ENCODE results near the gene C2orf80. TPM values are rescaled to one million over a fixed set of nuclear protein-coding genes. Genes with fewer than 3 reads are reported as not detected.

C2orf80 gene
- not detected in 2 replicates for total RNA-seq (2011; cell fraction: chromatin; rRNA removed; ENCODE audit: low replicate concordance)
- not detected in 2 replicates for total RNA-seq (2011; cell fraction: nucleolus; rRNA removed)
- not detected in 2 replicates for total RNA-seq (2011; cell fraction: nucleoplasm; rRNA removed)
- total RNA-seq (2014; rRNA removed) (not detected in 2 replicates), total RNA-seq (2014; rRNA removed; fragmentation: Illumina TruSeq; extraction: Trizol) (not detected in 2 replicates), total RNA-seq (2015; rRNA removed; fragmentation: Illumina TruSeq; extraction: Trizol) (not detected in 2 replicates), total RNA-seq (2021) (not detected in 2 replicates), polyA plus RNA-seq (2011; rRNA removed) (not detected in 2 replicates), polyA plus RNA-seq (2014; fragmentation: Illumina TruSeq; extraction: Trizol) (not detected in 2 replicates), polyA plus RNA-seq (2014; fragmentation: Nextera tagmentation; extraction: Ambion mirVana) (not detected), polyA plus RNA-seq (2014; rRNA removed) (not detected in 2 replicates), polyA minus RNA-seq (2011; rRNA and poly(A)+ RNA removed) (not detected in 2 replicates), Bru-seq, nascent RNA (percentile 17 among the genes with signal in this experiment), BruChase-seq, experiment 1, labeled RNA remaining after a 2-hour chase (percentile 7 among the genes with signal in this experiment), BruChase-seq, experiment 2, labeled RNA remaining after a 6-hour chase (not detected)
- not detected in 2 replicates for polyA plus RNA-seq (2011; cell fraction: cytosol; rRNA removed)
- polyA plus RNA-seq (2011; cell fraction: nucleus; rRNA removed) = not detected in 2 replicates
- polyA plus RNA-seq (2012) = 0.10 TPM in 1 of 2 replicates, not detected in the other
- polyA minus RNA-seq (2011; cell fraction: cytosol; rRNA and poly(A)+ RNA removed) = not detected in 2 replicates
- not detected in 2 replicates for polyA minus RNA-seq (2011; cell fraction: nucleus; rRNA and poly(A)+ RNA removed)
- long read RNA-seq, experiment 1 = 0 reads
- long read RNA-seq, experiment 2 = 0 reads
- long read RNA-seq, experiment 3 = 0 reads

DNA sequence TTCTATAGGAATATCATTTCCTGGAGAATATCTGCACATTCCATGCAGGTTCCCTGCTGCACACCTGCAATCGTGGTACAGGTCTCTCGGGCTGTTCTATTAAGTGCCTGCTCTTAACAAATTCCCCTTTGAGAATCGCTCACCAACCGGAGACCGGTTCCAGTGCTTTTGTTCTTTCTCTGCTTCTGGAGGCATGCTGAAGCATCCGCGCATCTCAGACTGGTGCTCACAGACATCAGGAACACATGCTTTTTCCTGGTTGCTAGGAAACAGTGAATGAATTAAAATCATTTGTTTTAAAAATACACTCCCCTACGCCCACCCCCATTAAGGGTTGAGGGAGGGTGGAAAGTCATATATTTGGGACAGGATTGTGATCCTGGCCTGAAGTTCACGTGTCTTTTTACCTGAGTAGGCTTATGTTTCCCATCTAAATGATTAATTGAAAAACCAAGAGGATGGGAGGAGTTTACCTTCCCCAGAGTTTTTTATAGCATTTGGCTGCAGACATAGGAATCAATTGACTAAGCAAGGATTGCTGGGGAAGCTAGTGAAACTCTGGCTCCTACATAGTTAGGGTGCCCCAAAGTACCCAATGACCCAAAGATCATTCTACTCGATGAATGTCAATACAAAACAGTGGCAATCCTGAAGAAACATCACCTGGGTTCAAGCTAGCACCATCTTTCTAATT, at the start of gene C2orf80:
Gene C2orf80 (minus strand): TSS at position 221 of the 694 bp plus-strand sequence. CDS start 3,044 bp downstream, outside the sequence.
- no peaks in the 10 kb centered on the region for H3K27me3 ChIP-seq (ENCODE audit: control insufficient read depth in 2 of 2, insufficient read depth in 2 of 2, low read length in 2 of 2)
- no peaks in the 10 kb centered on the region for H4K20me1 ChIP-seq (replicated peaks; ENCODE audit: control insufficient read depth, insufficient read depth, low read length)
- in situ Hi-C loops (cut with MboI) = no loop called here
- no peak within 1 kb of the TSS for H3K4me2 ChIP-seq (ENCODE audit: insufficient read depth, low read length)
- POLR2A ChIA-PET = no interaction called here
- no peaks in the 10 kb centered on the region for H3K79me2 ChIP-seq (ENCODE audit: control insufficient read depth, insufficient read depth, low read length)
- H3K27ac ChIP-seq (ENCODE audit: extremely low read depth, low read depth, low read length) = no peak within 1 kb of the TSS
- H3K9me3 ChIP-seq (replicated peaks; ENCODE audit: control insufficient read depth, insufficient read depth, low read depth, low read length) = no peaks in the 10 kb centered on the region
- H2AFZ ChIP-seq (ENCODE audit: low read depth, low read length) = no peak within 1 kb of the TSS
- FAIRE-seq (no peak), ATAC-seq (no peak), DNase-seq (ENCODE audit: extremely low read depth in 1 of 4, low spot score in 3 of 4) (no peak)
- WGBS (ENCODE audit: insufficient coverage, low coverage, missing lambda C conversion rate) = 42% methylated on average over 10 of the region's 10 CpGs
- no peak within 1 kb of the TSS for H3K9ac ChIP-seq (ENCODE audit: insufficient read depth in 1 of 2, low read depth in 2 of 2, low read length in 2 of 2)
- TF ChIP-seq, protein P1, sequence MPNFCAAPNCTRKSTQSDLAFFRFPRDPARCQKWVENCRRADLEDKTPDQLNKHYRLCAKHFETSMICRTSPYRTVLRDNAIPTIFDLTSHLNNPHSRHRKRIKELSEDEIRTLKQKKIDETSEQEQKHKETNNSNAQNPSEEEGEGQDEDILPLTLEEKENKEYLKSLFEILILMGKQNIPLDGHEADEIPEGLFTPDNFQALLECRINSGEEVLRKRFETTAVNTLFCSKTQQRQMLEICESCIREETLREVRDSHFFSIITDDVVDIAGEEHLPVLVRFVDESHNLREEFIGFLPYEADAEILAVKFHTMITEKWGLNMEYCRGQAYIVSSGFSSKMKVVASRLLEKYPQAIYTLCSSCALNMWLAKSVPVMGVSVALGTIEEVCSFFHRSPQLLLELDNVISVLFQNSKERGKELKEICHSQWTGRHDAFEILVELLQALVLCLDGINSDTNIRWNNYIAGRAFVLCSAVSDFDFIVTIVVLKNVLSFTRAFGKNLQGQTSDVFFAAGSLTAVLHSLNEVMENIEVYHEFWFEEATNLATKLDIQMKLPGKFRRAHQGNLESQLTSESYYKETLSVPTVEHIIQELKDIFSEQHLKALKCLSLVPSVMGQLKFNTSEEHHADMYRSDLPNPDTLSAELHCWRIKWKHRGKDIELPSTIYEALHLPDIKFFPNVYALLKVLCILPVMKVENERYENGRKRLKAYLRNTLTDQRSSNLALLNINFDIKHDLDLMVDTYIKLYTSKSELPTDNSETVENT (CRISPR knock-in tag; IDR thresholded peaks at IDR 0.05) = no peak
- CTCF ChIA-PET (ENCODE audit: low intra/inter-chr PET ratio) = no interaction called here
- H3K9me1 ChIP-seq (ENCODE audit: control insufficient read depth, insufficient read depth, low read length) = no peaks in the 10 kb centered on the region
- no TSS peak for BruUV-seq (replicated peaks)
- intact Hi-C loops (cut with micrococcal nuclease) = no loop called here
- no peak within 1 kb of the TSS for H3K4me3 ChIP-seq
- no peaks in the 10 kb centered on the region for H3K4me1 ChIP-seq (replicated peaks in 1 of 2; ENCODE audit: control insufficient read depth in 2 of 2, insufficient read depth in 2 of 2, low read length in 2 of 2)
- no peaks in the 10 kb centered on the region for H3K36me3 ChIP-seq (ENCODE audit: control insufficient read depth, insufficient read depth, low read length)

Data from K562 (cell line).